Smooth muscle cell (in vitro differentiated cells): ENCODE data around the gene CACNA1H. TPM values are rescaled to one million over a fixed set of nuclear protein-coding genes. Genes with fewer than 3 reads are reported as not detected.
"Not testable (repeated sequence)": the region's sequence is repeated elsewhere in the genome, so short reads cannot be mapped to it uniquely, and the experiment has no call there.

Experiments used
- DNase-seq: peaks from one replicate; lab custom pipeline; 2025; ENCODE audit not compliant: unreplicated experiment; lab: John Stamatoyannopoulos, UW
- H2AFZ ChIP-seq: fragments of 200-600 bp; sonication (generic); 2 replicates; pipeline ENCODE4 v1.6.0; 2016; ENCODE audit warnings: antibody characterized with exemption, low read depth, mild to moderate bottlenecking
- H3F3A ChIP-seq: fragments of 200-600 bp; sonication (generic); 2 replicates; pipeline ENCODE4 v1.6.0; 2017; ENCODE audit warnings: antibody characterized with exemption, low read depth
- H3K27ac ChIP-seq: fragments of 200-600 bp; sonication (generic); 2 replicates; pipeline ENCODE4 v1.5.1; 2016; ENCODE audit warnings: low read depth, mild to moderate bottlenecking
- H3K27me3 ChIP-seq: fragments of 200-600 bp; sonication (generic); 2 replicates; pipeline ENCODE4 v1.6.1; 2016; ENCODE audit warnings: low read depth, mild to moderate bottlenecking
- H3K36me3 ChIP-seq: fragments of 200-600 bp; sonication (generic); 2 replicates; pipeline ENCODE4 v1.5.1; 2016; ENCODE audit warnings: low read depth
- H3K4me1 ChIP-seq: fragments of 200-600 bp; sonication (generic); 2 replicates; pipeline ENCODE4 v1.5.1; 2016; ENCODE audit warnings: low read depth
- H3K4me2 ChIP-seq: fragments of 200-600 bp; sonication (generic); 2 replicates; pipeline ENCODE4 v1.6.0; 2016; ENCODE audit warnings: mild to moderate bottlenecking
- H3K4me3 ChIP-seq: fragments of 200-600 bp; sonication (generic); 2 replicates; pipeline ENCODE4 v1.5.1; 2016; ENCODE audit warnings: mild to moderate bottlenecking
- H3K79me2 ChIP-seq: fragments of 200-600 bp; sonication (generic); 2 replicates; pipeline ENCODE4 v1.6.0; 2016; ENCODE audit warnings: low read depth, mild to moderate bottlenecking
- H3K9ac ChIP-seq: fragments of 200-600 bp; sonication (generic); 2 replicates; pipeline ENCODE4 v1.6.0; 2016; ENCODE audit warnings: low read depth
- H3K9me3 ChIP-seq: fragments of 200-600 bp; sonication (generic); replicated peaks from 2 replicates; pipeline ENCODE4 v1.5.1; 2016; ENCODE audit warnings: low read depth
- H4K20me1 ChIP-seq: fragments of 200-600 bp; sonication (generic); 2 replicates; pipeline ENCODE4 v1.6.0; 2016; ENCODE audit warnings: low read depth
- CTCF ChIP-seq: fragments of 200-600 bp; sonication (generic); IDR thresholded peaks from 2 replicates; pipeline ENCODE4 v1.5.1; 2017; ENCODE audit warnings: borderline replicate concordance, mild to moderate bottlenecking, antibody characterized with exemption; ENCODE audit not compliant: insufficient read depth, poor library complexity, severe bottlenecking
- WGBS: methylation state at CpG from one replicate; pipeline ENCODE4 v1.1.7; 2016; ENCODE audit warnings: low lambda C conversion rate; 5-methylcytosine and 5-hydroxymethylcytosine counted together
- polyA plus RNA-seq: library from polyadenylated mRNA; unstranded; fragments of >200 nt; fragmentation: Nextera tagmentation; extraction: Ambion mirVana; gene quantifications from 2 replicates; pipeline ENCODE4 v1.2.1, GENCODE V29; 2016
- total RNA-seq: library from RNA; depleted of rRNA; stranded (reverse); fragments of >200 nt; gene quantifications from 2 replicates; pipeline ENCODE4 v1.2.3, GENCODE V29; 2014

CACNA1H gene
- total and polyA plus RNA-seq, 2 experiments from 2014 or later, result 1.7 to 2.6 TPM

GRCh38 chr16:1225051-1225451 is 72.1 kb downstream of the CACNA1H start, which contains the start of gene TPSG1:
TSS of gene TPSG1 (minus strand) at chr16:1225268. CDS start at chr16:1225252, 16 bp downstream.
- H2AFZ ChIP-seq, result no peak within 1 kb of the TSS
- no peak for DNase-seq
- no peaks in the 10 kb centered on the region for H3K79me2 ChIP-seq
- H3F3A ChIP-seq, result no peaks in the 10 kb centered on the region
- H3K27me3 ChIP-seq, result no peaks in the 10 kb centered on the region
- H3K4me3 ChIP-seq, result no peak within 1 kb of the TSS
- H3K4me1 ChIP-seq, result no peaks in the 10 kb centered on the region
- WGBS, result 84% methylated on average over 10 of the region's 10 CpGs
- H3K9me3 ChIP-seq, result no peaks in the 10 kb centered on the region
- TF ChIP-seq CTCF, result no peak
- H3K9ac ChIP-seq, result no peak within 1 kb of the TSS
- no peak within 1 kb of the TSS for H3K27ac ChIP-seq
- H4K20me1 ChIP-seq, result no peaks in the 10 kb centered on the region
- no peaks in the 10 kb centered on the region for H3K36me3 ChIP-seq
- no peak within 1 kb of the TSS for H3K4me2 ChIP-seq

DNA sequence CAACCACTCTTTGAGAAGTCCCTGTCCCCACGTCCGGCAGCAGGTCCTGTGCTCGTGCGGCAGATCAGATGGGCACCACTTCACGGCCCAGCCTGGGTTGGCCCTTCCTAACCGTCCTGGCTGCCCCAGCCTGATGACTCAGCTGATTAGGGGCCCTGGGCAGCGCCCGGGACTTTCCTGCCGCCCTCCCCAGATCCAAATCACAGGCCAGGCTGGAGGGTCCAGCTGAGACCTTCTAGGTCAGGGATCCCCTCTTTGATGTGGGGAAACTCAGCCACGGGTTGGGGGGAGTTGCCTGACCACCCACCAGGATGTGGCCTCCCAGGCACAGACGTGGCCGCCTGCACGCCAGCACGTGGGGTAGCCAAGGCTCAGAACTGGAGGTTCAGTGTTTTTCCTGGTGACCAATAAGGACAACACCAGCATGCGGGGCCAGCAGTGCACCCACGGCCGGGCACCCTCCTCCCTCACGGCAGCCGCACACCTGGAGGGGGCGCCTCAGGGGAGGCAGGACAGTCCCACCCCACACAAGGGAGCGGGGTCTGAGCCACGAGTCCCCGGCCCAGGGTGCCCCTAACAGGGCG is 72.9 kb downstream of the CACNA1H start:
- H3F3A ChIP-seq, H3K4me2 ChIP-seq, DNase-seq, H3K4me3 ChIP-seq, H3K4me1 ChIP-seq, H3K36me3 ChIP-seq, H3K79me2 ChIP-seq, H4K20me1 ChIP-seq, H3K9me3 ChIP-seq, H3K27ac ChIP-seq, H3K9ac ChIP-seq, H3K27me3 ChIP-seq, H2AFZ ChIP-seq: not testable (repeated sequence)
- 75% methylated on average over 24 of the region's 24 CpGs for WGBS

- H3K4me2 ChIP-seq, H3K4me3 ChIP-seq, H3K79me2 ChIP-seq, H3K27ac ChIP-seq, H3K36me3 ChIP-seq, H3K4me1 ChIP-seq, H4K20me1 ChIP-seq, H3K27me3 ChIP-seq, H2AFZ ChIP-seq, DNase-seq, H3K9me3 ChIP-seq, H3F3A ChIP-seq, H3K9ac ChIP-seq: not testable (repeated sequence)
- WGBS, result 78% methylated on average over 14 of the region's 14 CpGs
Observed at GRCh38 chr16:1226692-1227091, 73.8 kb downstream of the CACNA1H start.

DNA sequence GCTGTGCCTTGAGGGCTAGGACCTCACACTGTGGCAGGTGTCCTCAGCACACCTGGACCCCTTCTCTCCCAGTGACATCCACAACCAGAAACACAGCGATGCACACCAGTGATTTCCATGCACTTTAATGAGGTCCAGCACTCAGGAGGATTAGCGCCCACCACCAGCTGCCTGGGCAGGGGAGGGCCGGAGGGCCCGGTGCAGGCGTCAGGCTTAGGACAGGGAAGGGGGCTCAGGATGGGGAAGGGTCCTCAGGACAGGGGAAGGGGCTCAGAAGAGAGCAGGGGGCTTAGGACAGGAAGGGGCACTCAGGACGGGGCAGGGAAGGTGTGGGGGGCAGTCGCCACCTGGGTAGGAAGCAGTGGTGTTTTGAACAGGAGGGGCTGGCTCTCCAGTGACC is 75.3 kb downstream of the CACNA1H start:
- not testable (repeated sequence) for H3K4me2 ChIP-seq, H3K9ac ChIP-seq, H3K4me1 ChIP-seq, H3K79me2 ChIP-seq, H3K36me3 ChIP-seq, DNase-seq, H3K4me3 ChIP-seq, H3F3A ChIP-seq, H2AFZ ChIP-seq, H4K20me1 ChIP-seq, H3K27me3 ChIP-seq, H3K27ac ChIP-seq, H3K9me3 ChIP-seq
- 94% methylated on average over 6 of the region's 7 CpGs for WGBS

GRCh38 chr16:1229476-1229875 is 76.6 kb downstream of the CACNA1H start:
- H3K27me3 ChIP-seq, H3K9me3 ChIP-seq, H3K4me3 ChIP-seq, H3K4me2 ChIP-seq, H3K36me3 ChIP-seq, H3K27ac ChIP-seq, H4K20me1 ChIP-seq, H2AFZ ChIP-seq, H3K9ac ChIP-seq, DNase-seq, H3K4me1 ChIP-seq, H3K79me2 ChIP-seq, H3F3A ChIP-seq: not testable (repeated sequence)
- WGBS, result 94% methylated on average over 11 of the region's 13 CpGs

DNA sequence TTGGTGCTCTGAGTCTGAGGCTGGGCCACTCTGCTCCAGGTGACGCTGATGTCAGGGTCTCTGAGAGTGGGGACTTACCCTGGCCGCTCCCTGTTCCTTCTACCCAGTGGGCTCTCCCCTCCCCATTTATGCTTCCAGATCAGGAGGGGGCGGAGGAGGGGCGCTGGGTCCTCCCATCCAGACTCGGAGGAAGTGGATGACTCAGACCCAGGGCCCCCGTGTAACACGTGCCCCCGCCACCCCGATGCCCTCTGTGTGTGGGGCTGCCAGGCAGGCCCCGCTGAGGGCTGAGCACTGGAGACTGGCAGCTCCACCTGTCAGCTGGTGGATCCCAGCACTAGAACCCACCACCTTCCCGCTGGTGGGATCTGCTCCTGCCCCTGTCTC is 77.2 kb downstream of the CACNA1H start, which contains the start of gene TPSB2:
Gene TPSB2, minus strand, starts transcription at position 101 of the 387 bp plus-strand sequence. CDS start 233 bp downstream, outside the sequence.
- not testable (repeated sequence) for H3K27me3 ChIP-seq, H3F3A ChIP-seq, H4K20me1 ChIP-seq, H3K4me1 ChIP-seq, H3K9me3 ChIP-seq, H3K79me2 ChIP-seq, H2AFZ ChIP-seq, H3K9ac ChIP-seq, H3K4me3 ChIP-seq, H3K4me2 ChIP-seq, H3K36me3 ChIP-seq, DNase-seq, H3K27ac ChIP-seq
- 100% methylated on average over 1 of the region's 11 CpGs for WGBS

DNA sequence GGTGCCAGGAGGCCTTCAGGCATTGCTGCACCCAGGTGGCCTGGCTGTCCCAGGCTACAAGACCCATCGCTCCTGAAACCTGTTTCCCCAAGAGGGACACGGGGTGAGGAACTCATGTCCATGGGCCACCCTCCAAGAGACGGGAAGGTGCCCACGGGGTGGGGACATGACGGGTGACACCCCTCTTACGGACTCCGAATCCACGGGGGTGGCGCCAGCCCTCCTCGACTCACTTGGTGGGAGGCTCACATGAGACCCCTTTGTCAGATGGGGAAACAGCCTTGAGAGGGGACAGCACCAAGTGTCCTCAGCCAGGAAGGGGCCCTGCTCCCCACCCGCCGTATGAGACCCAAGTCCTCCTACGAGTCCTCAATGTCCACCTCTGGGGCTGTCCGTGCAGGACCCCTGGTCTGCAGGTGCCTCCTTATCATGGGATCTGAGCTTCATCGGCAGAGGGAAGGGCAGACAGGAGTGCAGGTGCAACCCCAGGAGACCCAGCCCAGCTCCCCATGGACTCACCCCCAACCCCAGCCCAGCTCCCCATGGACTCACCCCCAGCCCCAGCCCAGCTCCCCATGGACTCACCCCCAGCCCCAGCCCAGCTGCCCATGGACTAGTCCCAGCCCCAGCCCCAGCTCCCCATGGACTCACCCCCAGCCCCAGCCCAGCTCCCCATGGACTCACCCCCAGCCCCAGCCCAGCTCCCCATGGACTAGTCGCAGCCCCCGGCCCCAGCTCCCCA is 77.7 kb downstream of the CACNA1H start:
- DNase-seq, H3K4me1 ChIP-seq, H3F3A ChIP-seq, H3K4me3 ChIP-seq, H2AFZ ChIP-seq, H3K9me3 ChIP-seq, H3K4me2 ChIP-seq, H3K27me3 ChIP-seq, H3K9ac ChIP-seq, H3K27ac ChIP-seq, H4K20me1 ChIP-seq, H3K36me3 ChIP-seq, H3K79me2 ChIP-seq: not testable (repeated sequence)
- 92% methylated on average over 15 of the region's 17 CpGs for WGBS

- H2AFZ ChIP-seq, result not testable (repeated sequence)
Observed at GRCh38 chr16:1231301-1231700, 78.4 kb downstream of the CACNA1H start.

More at GRCh38 chr16:1231301-1231700, 78.4 kb downstream of the CACNA1H start:
- H3K4me2 ChIP-seq, H3K4me1 ChIP-seq, H3K9me3 ChIP-seq, H3K9ac ChIP-seq, DNase-seq, H3K27ac ChIP-seq, H3K4me3 ChIP-seq, H3K79me2 ChIP-seq, H3K36me3 ChIP-seq, H3F3A ChIP-seq, H3K27me3 ChIP-seq, H4K20me1 ChIP-seq: not testable (repeated sequence)
- 92% methylated on average over 2 of the region's 7 CpGs for WGBS
